Measurements from ENCODE around the gene DTX1.
A peak's percentile ranks its signal among the peaks of the same experiment; 100 is the strongest.

Gene DTX1

DNA sequence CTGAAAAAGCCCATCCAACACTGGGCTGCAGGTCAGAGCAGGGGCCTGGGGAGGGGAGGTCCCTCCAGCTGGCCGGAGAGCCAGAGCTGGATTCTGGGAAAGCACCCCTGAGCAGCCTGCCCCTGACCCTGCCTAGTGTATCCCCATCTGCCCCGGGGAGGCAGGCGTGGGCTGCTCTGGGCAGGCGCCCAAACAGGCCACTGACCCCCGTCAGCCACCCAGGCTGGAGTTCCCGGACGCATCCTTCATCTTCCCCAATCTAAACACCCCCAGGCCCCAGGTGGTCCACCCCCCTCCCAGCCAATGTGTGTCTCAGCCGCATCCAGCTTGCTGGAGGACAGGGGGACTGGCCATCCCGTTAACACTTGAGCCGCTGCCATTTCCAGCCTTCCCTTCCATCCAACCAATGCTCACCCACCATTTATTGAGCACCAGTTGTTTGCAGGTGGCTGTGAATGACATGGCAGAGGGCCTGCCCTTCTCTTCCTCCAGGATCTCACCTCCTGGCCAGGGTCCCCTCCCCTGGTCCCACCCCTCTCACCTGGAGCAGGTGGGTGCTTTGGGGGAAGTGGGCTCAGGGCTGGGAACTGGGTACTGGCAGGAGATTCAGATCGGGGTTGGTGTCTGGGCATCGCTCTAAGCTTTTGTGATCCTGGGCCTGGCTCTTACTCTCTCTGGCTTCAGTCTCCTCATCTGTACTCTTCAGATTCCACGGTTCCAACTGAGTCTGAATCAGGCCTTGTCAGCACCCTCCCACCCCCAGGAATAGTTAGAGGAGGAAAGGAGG is 743 bp upstream of the DTX1 start:
- DNase-seq = no peak

DNA sequence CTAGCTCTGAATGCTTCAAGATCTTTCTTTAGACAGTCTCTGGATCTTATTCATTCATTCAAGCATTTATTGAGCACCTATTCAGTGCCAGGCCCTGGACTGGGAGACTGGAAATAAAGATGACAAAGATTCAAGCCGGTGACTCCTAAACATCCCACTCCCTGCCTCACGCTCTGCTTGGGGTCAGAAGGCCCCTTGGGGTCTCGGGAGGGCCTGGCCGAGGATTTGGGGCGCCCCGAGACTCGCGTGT is 224 bp upstream of the DTX1 start:
- no peak for DNase-seq

DNA sequence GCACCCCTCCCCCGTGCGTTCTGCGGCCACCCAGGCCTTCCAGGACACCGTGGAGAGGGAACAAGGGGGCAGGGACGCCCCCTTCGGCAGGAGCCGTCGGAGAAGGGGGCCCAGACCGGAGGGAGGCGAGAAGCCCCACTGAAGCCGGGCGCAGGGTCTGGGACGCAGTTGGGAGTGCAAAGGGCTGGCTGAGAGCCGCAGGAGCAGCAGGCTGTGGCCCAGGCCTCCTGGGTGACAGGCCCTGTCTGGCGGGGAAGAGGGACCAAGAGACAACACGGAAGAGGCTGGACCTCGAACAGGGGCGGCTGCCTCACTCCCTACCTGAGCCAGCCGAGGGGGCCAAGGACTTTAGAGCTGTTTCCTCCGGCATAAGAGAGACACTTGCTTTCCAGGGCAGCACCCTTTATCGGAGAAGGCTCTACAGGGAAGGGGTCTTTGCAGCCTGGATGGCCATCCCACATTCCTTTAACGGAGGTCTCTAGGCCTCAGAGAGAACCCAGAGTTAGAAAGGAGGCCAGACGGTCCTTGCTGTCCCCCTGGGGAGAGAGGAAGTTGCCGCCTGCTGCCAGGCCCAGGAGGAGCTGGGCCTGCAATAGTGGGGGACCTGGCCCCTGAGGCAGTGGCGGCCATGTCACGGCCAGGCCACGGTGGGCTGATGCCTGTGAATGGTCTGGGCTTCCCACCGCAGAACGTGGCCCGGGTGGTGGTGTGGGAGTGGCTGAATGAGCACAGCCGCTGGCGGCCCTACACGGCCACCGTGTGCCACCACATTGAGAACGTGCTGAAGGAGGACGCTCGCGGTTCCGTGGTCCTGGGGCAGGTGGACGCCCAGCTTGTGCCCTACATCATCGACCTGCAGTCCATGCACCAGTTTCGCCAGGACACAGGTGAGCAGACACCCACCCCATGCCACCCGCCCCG is 1.3 kb downstream of the DTX1 start:
- DNase-seq = peak; percentile 64

DNA sequence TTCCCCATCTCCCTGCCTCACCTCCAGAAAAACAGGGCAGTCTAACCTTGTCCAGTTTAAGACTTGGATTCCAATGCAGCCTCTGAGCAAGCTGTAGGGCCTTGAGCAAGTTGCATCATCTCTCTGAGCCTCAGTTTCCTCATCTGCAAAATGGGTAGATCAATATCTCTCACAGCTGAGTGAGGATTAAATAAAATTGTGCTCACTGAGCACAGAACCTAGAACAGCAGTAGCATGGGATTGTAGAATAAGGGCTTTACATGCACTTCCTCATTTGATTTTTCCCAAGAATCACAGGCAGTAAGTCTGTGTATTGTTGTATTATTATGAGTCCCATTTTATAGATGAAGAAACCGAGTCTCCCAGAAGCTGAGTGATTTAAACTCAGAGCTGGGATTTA is 2.0 kb downstream of the DTX1 start:
- no peak for DNase-seq

DNA sequence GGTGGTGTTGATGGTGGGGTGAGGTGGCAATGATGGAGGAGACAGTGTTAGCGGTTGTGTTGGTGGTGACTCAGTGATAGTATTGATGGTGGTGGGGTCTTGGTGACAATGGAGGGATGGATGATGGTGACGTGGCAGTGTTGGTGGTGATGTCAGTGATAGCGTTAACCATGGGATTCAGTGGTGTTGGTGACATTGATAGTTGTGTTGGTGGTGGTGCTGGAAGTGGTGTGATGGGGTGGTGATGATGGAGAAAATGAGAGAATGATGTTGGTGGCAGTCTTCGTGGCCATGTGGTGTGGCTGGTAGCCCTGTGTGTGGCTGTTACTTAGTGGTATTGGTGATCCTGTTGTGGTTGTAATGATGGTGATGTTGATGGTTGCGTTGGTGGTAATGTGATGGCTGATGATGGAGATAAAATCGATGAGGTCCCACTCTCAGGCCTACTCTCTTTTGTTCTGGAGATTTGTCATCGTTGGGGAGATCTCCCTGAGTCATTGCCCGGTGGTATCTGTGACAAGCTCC is 2.6 kb downstream of the DTX1 start:
- DNase-seq = no peak

DNA sequence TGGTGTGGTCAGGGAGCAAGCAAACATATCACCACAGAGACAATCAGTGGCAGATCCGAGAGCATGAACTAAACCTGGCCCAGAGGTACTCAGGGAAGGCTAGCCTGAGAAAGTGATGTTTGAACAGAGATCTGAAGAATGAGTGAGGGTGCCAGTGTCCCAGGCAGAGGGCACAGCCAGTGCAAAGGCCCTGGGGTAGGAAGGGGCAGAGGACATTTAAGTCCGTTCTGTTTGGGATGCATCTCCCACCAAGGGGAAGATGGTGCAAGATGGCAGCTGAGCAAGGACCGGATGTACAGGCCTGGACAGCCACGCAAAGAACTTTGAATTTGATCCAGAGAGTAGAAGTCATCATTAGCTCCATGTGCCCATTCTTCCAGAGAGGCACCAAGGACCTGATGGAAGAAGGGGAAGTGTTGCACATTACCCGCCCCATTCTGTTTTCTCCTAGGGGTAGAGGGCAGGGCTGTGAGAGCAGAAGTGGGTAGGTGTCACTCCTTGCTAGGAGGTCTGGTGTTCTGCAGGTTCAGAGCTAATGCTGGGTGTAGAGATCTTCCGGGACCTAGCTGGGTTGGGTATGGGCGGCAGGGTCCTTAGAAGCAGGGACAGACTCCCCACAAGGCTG is 3.9 kb downstream of the DTX1 start:
- DNase-seq = no peak

DNA sequence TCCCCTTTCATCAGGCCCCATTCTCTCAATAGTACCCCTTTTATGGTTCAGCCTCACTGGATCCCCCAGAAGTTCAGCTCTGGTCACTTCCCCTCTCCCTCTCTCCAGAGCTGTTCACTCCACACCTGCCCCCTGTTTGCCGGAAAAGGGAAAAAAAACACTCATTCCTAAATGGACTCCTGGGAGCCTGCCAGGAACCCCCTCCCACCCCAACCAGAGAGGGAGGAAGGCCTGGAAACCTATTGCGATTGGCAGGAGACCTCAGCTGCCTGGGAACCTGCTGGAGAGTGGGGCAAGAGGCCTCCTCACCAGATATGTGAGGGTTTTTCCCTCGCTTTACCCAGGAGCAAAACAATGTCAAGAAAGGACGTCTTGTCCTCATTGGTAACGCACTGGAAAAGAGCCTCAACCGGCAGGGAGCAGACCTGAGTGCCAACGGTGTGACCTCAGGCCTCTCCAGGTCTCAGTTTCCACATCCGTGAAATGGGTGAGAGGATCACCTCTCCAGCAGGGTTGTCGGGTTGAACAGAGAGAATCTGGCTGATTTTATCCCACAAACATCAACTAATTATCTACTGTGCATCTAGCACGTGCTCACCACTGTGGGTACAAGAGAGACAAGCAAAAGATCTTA is 4.6 kb downstream of the DTX1 start:
- DNase-seq = no peak

DNA sequence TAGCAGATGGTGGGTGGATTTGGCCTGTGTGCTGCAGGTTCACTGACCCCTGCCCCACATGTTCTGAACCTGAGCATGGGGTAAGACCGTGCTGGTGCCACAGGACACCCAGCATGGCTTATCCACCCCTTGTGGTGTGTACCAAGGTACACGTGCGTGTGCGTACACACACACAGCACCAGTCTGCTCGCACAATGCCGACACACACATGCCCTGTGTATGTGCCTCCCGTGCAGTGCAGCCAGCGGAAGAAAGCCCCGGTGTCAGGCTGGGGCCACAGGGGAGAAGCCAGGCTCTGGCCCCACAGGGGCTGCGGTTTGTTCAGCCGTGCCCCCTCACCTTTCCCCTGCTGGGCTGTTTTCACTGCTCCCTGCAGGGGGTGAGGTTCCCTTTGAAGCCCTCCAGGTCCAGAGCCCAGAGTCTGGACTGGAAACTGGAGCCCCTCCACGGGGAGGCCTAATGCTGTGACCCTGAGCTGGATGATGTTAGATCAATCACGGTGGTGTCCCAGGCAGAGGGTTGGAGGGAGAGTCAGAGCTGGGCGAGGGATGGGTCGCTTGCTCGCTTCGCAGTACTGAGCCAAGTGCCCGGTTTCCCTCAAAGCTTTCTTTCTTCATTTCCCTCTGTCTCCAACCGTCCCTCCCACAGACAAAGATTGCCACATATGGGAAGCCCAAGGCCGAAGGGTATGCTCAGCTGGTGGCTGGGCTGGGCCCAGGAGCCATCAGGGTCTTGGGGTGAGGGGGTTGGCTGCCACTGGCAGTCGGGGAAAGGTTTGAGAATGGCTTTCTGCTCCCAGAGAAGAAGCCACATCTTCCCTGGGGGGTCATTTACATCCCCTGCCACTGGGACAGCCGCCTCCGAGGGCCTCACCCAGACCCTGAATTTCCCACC is 6.2 kb downstream of the DTX1 start:
- peak; percentile 53 for DNase-seq

DNA sequence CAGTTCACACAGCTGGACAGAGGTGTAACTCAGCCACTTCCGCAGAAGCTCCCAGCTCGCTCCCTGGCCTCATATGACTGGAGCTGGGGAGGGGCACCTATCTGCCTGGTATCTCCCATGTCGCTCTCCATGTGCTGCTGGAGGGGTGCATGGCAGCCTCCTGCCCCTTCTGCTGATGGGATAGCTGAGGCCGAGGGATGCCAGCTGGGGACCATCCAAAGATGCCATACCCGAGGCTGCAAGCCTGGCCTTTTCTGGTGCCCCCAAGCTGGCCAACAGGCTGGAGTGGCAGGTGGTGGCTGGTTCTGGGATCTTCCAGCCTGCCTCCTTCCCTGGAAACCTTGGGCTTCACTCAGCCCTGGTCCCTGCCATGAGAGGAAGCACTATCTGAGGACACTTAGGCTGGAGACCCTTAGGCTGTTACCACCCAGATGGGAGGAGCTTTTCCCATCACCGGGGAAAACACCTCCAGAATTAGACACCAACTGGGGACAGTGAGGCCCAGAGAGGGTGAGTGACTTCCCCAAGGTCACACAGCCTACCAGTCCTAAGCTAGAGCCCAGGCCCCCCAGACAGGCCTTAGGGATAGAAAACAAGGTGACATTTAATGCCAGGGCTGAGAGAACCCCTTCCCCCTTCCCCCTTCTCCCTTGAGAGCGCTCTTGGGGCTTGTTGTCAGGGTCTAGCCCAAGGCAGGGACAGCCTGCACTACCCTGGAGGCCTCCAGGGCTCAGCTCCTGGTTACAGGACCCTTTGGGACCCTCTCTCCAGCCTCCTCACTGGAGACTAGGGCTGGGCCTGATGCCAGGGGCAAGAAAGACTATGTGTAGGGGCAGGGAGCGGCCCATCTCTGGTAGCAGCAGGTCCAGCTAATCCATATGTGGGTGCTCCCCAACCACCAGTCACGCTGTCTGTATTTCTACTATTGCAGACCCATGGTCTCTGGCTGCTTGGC is 7.1 kb downstream of the DTX1 start:
- DNase-seq = peak; percentile 53

DNA sequence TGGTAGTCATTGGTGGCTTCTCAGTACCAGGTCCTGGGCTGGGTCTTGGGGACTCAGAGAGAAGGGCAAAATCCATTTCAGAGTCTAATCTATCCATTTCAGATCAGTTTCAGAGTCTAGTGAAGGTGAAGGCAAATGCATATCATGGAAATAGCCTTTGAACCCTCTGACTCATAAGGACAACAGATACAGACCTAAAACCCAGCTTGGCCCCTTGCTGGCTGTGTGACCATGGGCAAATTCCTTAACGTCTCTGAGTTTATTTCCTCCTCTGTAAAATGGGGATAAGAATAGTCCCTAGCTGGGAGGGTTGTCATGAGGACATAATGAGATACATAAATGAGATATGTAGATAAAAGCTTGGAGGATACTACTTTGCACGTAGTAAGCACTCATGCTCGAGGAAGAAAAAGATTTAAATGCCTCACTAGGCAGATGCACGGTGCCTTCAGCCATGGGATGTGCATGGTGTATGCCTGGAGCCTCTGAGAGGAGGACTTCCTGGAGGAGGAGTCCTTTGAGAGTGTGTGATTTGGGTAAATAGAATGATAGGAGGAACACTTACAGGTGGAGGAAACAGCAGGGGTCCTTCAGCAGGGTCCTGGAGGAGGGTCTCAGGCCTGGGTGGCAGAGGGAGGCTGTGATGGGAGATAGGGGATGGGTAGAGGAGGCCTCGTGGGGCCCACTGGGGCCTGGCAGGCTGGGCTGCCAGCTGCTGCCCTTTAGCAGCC is 8.0 kb downstream of the DTX1 start:
- DNase-seq = no peak

DNA sequence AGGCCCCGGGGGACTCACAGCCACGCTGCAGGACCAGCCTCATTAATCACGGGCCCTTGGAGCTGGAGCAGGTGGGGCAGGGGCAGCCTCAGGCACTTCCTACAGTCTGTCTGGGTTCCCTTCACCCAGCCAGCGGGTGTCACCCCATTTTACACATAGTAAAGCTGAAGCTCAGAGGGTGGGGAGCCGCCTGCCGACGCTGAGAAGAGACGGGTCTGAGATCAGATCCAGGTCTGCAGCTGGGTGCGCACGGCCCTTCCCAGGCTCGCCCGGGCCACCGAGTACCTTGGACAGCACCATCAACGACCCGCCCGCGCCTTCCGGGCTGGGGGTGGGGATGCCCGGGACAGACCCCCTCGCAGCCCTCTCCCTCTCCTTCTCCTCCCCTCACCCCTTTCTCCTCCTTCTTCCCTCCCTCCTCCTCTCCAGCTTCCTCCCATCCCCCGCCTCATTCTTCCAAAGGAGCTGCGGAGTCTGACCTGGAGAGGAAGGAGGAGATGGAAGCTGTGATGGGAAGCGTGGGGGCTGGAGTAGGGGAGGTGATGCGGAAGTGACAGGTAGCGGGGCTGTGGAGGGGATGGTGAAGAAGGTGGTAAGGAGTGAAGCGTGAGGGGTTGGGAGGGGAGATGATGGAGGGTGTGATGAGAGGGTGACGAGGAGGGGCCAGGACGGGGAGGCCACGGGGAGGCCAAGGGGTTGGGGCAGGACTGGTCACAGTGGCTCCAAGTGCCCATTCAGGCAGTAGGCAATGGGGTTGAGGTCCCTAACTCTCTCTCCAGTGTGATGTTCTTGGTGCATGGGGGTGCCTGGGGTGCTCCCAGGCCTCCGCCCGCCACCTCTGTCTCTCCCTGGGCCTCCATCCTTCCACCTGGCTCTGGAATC is 8.8 kb downstream of the DTX1 start:
- peak; percentile 86 for DNase-seq

DNA sequence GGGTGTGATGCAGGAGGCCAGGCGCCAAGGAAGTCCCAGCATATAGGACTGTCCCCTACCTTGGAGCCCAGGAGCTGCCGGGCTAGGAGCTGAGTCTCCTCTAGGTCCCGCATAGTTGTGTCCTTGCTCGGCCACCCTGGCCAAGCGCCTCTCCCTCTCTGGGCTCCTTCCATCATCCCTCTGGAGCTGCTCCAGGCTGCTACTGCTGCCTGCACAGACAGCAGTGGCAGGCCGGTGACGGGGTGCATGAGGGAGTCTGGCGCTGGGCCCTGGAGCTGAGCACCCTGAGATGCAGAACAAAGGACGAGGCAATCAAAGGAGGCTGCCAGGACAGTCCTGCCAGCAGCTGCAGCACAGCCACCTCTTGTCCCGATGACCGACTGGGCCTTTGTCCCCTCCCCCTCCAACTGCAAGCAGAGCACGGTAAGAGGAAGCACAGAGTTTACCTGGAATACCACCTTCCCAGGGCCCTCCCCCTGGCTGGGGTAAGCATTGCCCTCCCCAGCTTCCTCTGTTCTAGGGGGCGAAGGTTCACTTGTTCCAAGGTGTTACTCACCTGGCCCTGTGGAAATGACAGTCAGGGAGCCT is 10.4 kb downstream of the DTX1 start:
- DNase-seq = no peak

DNA sequence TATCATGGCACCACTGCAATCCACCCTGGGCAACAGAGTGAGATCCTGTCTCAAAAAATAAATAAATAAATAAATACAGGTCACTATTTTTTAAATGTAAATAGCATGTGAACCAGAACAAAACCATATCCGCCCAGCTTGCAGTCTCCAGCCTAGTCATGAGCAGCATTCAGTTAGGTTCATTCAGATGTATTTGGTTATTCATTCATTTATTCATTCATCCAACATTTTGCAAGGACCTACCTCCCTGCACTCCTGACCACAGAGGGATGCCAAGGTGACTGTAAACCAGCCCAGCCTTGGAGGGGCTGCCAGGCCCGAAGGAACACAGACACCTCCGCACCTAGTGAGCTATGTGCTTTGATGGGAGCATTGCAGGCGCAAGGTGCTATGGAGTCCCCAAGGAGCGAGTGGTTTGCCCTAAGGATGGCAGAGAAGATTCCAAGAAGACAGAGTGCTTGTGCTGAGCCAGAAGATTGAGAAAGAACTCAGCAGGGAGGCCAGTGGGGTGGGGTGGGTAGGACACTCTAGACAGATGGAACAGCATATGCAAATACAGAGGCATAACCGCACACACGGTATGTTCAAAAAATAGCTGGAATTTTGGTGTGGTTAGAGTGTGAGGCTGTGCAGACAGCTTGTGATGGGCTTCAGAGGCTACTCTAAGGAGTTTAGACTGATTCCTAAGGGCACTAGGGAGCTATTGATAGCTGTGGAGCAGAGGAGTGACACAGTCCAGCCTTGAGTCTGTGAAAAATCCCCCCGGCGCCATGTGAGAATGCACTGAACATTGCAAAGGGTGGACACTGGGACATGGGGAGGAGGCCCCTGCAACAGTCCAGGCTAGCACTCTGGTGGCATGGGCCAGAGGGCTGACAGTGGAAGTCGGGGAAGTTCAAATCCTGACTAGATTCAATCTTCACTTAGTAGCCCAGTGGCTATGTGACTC is 11.7 kb downstream of the DTX1 start:
- no peak for DNase-seq

DNA sequence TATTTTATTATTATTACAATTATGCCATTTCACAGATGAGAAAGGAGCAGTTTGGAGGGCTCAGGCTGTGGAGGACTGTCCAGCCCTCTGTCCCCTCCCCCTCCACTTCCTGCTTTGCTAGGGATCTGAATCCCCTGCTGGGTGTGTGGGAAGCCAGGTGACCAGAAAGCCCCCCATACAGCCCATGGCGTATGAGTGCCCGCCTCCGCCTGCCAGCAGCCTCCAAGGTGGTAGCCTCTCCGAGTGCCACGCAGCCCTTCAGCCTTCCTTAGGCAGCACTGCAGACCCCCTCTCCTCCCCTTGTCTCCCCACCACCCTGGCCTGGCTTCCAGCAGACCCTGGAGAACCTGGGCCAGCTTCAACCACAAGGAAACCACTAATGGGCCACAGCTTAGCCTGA is 12.6 kb downstream of the DTX1 start:
- DNase-seq = no peak

DNA sequence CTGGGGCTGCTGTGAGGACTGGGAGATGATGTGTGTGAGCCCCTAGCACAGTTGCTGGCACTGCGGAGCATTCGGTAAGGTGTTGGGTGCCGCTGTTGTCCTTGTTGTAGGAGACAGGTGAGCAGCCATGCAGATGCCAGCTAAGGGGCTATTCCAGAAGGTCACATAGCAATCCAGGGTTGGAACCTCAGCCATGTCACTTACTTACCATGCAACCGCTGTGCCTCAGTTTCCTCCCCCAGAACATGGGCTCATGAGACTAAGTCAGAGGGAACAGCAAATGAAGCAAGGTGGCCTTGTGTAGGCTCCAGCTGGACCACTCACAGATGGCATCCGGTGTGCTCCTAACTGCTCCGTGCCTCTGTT is 13.2 kb downstream of the DTX1 start:
- DNase-seq = no peak

DNA sequence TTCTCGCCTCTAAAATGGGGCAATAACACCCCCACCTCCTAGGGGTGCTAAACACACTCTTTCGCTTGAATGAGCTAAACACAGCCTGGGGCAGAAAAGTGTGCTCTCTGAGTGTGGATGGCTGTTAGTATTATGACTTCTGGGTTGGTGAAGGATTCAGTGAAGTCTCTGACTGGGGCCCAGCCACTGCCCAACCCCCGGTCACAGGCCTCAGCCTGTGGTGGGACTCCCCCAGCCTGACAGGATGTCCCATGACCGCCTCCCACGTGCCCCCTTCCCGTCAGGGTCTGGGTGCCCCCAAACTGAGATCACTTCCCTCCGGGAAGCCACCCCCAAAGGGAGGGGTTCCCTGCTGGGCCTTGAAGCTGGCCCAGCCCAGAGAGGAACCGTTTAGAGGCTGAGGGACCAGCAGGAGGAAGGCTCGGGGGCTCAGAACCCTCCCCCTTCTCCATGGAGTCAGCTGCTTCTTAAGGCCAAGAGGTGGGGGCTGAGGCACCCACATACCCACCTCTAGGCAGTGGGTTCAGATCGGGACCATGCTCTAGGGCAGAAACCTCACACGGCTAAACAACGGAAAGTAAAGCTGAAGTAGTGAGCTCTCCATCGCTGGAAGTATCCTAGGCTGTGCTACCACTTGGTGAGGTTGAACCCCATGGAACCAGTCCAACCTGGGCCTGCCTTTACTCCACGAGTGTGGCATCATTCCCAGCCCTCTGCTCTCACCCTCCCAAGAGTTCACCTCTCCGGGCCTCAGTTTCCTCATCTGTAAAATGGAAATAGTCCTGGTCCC is 13.8 kb downstream of the DTX1 start:
- DNase-seq = no peak

All from islet precursor cell (in vitro differentiated cells).